GM12891 (cell line): ENCODE data around the gene SEC61A2.

Experiments used
- PAX5 ChIP-seq: IDR thresholded peaks from 2 replicates; pipeline ENCODE4 v1.6.1; 2011; ENCODE audit warnings: low read length, moderate library complexity, mild to moderate bottlenecking; ENCODE audit not compliant: insufficient read depth, severe bottlenecking
- POLR2A ChIP-seq: IDR thresholded peaks from 2 replicates; pipeline ENCODE4 v1.6.1; 2011; ENCODE audit warnings: low read depth, low read length, control low read depth
- POLR2AphosphoS5 ChIP-seq: IDR thresholded peaks from 2 replicates; pipeline ENCODE4 v1.6.1; 2011; ENCODE audit warnings: low read depth, low read length, control low read depth
- POU2F2 ChIP-seq: IDR thresholded peaks from 2 replicates; pipeline ENCODE4 v1.6.1; 2011; ENCODE audit warnings: low read depth, mild to moderate bottlenecking, control low read depth, low read length, moderate library complexity
- SPI1 ChIP-seq: IDR thresholded peaks from 2 replicates; pipeline ENCODE4 v1.6.1; 2011; ENCODE audit warnings: low read depth, low read length, control low read depth
- TAF1 ChIP-seq: IDR thresholded peaks from 2 replicates; pipeline ENCODE4 v1.6.1; 2011; ENCODE audit warnings: low read depth, low read length, control low read depth

GRCh38 chr10:12140038-12140437 lies 10.6 kb downstream of the SEC61A2 start:
- TF ChIP-seq POLR2AphosphoS5, result no peak
- no peak for TF ChIP-seq POLR2A
- TF ChIP-seq POU2F2, result no peak
- no peak for TF ChIP-seq TAF1
- no peak for TF ChIP-seq PAX5
- TF ChIP-seq SPI1, result no peak
